Diencephalon (tissue), 1 donor: ENCODE measurements around the gene BAX. TPM values are rescaled to one million over a fixed set of nuclear protein-coding genes. Genes with fewer than 3 reads are reported as not detected.

ENCODE experiments used
- small RNA-seq: library from RNA; depleted of rRNA; stranded (forward); fragments of <200 nt; gene quantifications from one replicate; pipeline ENCODE3, GENCODE V24; 2014
- total RNA-seq: library from RNA; depleted of rRNA; stranded (reverse); fragments of >200 nt; gene quantifications from one replicate; pipeline ENCODE4 v1.2.3, GENCODE V29; 2014

Gene BAX
- 15.7 TPM for total RNA-seq

DNA sequence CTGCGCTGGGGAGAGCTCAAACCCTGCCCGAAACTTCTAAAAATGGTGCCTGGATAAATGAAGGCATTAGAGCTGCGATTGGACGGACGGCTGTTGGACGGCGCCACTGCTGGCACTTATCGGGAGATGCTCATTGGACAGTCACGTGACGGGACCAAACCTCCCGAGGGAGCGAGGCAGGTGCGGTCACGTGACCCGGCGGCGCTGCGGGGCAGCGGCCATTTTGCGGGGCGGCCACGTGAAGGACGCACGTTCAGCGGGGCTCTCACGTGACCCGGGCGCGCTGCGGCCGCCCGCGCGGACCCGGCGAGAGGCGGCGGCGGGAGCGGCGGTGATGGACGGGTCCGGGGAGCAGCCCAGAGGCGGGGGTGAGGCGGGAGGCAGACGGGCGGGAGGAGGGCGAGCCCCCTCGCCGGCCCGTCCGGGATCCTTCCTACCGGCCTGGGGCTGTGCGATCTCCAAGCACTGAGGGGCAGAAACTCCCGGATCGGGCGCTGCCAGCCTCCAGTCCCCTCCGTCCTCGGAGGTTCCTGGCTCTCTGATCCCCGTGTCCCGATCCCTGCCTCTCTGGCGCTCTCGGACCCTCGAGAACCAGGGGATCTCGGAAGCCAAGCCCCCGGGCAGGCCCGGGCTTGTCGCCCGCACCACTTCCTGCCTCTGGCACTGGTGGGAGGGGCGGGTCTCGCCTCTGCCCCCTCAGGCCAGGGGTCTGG, at the start of gene BAX:
Gene BAX (plus strand): TSS at position 281 of the 713 bp plus-strand sequence. CDS start 54 bp downstream, at position 335.

DNA sequence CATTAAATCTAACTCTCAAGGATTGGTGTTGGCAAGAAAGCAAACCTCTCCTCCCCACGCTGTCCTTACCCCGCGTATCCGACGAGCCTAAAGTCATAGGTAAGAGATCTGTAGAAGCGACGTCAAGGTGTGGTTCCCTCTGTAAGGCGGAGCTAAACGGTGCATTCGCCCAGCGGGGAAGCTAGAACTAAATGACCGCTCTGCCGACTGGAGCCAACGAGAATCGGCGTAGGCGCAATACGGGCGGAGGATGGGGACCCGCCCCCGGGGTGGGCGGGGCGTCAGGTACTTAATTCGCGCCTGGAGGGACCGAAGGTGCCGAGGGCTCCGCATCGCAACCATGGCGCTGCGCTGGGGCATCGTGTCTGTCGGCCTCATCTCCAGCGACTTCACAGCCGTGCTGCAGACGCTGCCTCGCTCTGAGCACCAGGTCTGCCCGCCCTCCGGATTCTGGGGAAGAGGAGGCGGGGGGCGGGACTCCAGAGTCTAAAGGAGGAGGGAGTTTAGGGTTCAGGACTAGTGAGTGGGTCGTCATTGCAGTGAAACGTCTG, 21.2 kb upstream of the BAX start, which contains the start of gene DHDH:
Gene DHDH (plus strand): TSS at position 318 of the 551 bp plus-strand sequence. CDS start 23 bp downstream, at position 341.

DNA sequence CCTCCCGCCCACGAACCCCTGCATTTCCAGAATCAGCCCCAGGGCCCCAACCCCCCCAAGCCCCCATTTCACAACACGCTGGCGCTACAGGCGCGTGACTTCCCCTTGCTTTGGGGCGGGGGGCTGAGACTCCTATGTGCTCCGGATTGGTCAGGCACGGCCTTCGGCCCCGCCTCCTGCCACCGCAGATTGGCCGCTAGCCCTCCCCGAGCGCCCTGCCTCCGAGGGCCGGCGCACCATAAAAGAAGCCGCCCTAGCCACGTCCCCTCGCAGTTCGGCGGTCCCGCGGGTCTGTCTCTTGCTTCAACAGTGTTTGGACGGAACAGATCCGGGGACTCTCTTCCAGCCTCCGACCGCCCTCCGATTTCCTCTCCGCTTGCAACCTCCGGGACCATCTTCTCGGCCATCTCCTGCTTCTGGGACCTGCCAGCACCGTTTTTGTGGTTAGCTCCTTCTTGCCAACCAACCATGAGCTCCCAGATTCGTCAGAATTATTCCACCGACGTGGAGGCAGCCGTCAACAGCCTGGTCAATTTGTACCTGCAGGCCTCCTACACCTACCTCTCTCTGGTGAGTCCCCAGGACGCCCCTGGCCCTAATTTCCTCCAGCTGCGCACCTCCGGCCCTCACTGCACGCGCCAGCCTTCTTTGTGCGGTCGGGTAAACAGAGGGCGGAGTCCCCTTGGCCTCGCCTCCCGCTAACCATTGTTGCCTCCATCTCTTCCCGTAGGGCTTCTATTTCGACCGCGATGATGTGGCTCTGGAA, 10.5 kb downstream of the BAX start, which contains the start of gene FTL:
Gene FTL (plus strand): TSS at position 270 of the 766 bp plus-strand sequence. CDS start 199 bp downstream, at position 469.

DNA sequence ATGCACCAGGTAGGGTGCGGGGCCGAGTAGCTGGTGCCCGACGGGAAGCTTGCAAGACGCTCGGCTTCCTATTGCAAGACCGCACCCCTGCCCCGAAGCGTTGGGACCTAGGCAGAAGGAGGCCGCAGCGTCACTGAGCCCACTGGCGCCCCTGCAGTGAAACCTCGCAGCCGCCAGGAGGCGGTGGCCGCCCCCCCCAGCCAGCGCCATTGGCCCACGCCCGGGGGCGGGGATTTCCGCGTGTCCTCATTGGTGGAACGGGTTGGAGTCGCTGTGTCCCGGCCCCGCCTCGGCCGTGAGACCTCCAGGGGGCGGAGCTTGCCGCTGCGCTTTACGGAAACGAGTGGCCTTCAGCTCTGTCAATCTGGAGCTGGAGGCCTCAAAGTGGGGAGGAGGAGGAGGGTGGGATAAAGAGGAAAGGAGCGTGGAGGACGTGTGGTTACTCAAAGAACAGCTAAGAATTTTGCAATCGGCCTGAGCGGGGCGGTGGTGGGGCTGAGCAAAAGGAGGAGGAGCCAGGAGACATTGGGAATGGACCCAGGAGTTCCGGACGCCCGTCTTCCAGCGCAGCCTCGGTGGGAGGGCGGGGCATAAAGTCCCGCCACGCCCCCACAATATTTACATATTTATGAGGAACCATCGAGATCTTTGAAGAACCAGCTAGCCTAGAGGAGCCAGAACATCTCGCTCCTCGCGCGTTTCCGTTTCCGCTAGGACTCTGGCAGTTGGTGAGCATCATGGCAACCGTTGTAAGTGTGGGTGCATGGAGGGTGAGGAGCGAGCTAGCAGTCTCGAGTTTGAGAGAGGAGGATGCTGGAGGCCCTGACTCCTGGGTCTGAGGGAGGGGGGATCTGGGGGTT, 38.7 kb downstream of the BAX start, which contains the start of the genes GYS1 and RUVBL2:
Gene GYS1 (minus strand): TSS at position 135 of the 860 bp plus-strand sequence. CDS start 197 bp downstream, outside the sequence.
Gene RUVBL2 (plus strand): TSS at position 713 of the 860 bp plus-strand sequence. CDS start 25 bp downstream, at position 738.

Small RNA genes within 50 kb of the gene (small RNA-seq; reads per million reads assigned to genes)
- gene AC026803.1 (not detected), gene MIR6798 (not detected)

Other genes with a start within 250 kb of the BAX start
- gene MAMSTR, start 235.2 kb upstream of the BAX start, total RNA-seq = 1.6 TPM
- gene RASIP1, start 214.3 kb upstream of the BAX start, total RNA-seq = 4.8 TPM
- gene IZUMO1, start 208.0 kb upstream of the BAX start, total RNA-seq = not detected
- 10.8 TPM for gene FUT1, start 202.2 kb upstream of the BAX start, total RNA-seq
- not detected for gene FGF21, start 199.4 kb upstream of the BAX start, total RNA-seq
- 17.1 TPM for gene BCAT2, start 143.8 kb upstream of the BAX start, total RNA-seq
- 5.3 TPM for gene HSD17B14, start 118.4 kb upstream of the BAX start, total RNA-seq
- gene PLEKHA4, start 86.3 kb upstream of the BAX start, total RNA-seq = 2.3 TPM
- 21.5 TPM for gene PPP1R15A, start 82.5 kb upstream of the BAX start, total RNA-seq
- 0.46 TPM for gene TULP2, start 56.1 kb upstream of the BAX start, total RNA-seq
- gene NUCB1, start 54.6 kb upstream of the BAX start, total RNA-seq = 69.9 TPM
- gene DHDH, start 21.2 kb upstream of the BAX start, total RNA-seq = 2.3 TPM
- gene FTL, start 10.4 kb downstream of the BAX start, total RNA-seq = 812 TPM
- gene GYS1, start 38.4 kb downstream of the BAX start, total RNA-seq = 18.9 TPM
- gene RUVBL2, start 39.0 kb downstream of the BAX start, total RNA-seq = 113 TPM
- not detected for gene LHB, start 62.2 kb downstream of the BAX start, total RNA-seq
- not detected for gene CGB3, start 69.5 kb downstream of the BAX start, total RNA-seq
- gene CGB2, start 77.0 kb downstream of the BAX start, total RNA-seq = not detected
- not detected for gene CGB1, start 82.0 kb downstream of the BAX start, total RNA-seq
- not detected for gene CGB5, start 89.0 kb downstream of the BAX start, total RNA-seq
- not detected for gene CGB8, start 94.2 kb downstream of the BAX start, total RNA-seq
- not detected for gene CGB7, start 102.9 kb downstream of the BAX start, total RNA-seq
- not detected for gene NTF4, start 109.9 kb downstream of the BAX start, total RNA-seq
- not detected for gene KCNA7, start 117.8 kb downstream of the BAX start, total RNA-seq
- 125 TPM for gene SNRNP70, start 130.6 kb downstream of the BAX start, total RNA-seq
- gene LIN7B, start 159.5 kb downstream of the BAX start, total RNA-seq = 40.1 TPM
- gene C19orf73, start 164.3 kb downstream of the BAX start, total RNA-seq = 3.2 TPM
- 59.1 TPM for gene PPFIA3, start 164.7 kb downstream of the BAX start, total RNA-seq
- gene HRC, start 200.5 kb downstream of the BAX start, total RNA-seq = 1.4 TPM
- 7.2 TPM for gene TRPM4, start 202.9 kb downstream of the BAX start, total RNA-seq